HCT116 (cell line): ENCODE results near the gene DIO1. TPM values are rescaled to one million over a fixed set of nuclear protein-coding genes. Genes with fewer than 3 reads are reported as not detected.

Experiments used
- ATAC-seq: fragments of 200-7000 bp; cut with Tn5 transposase; 2 replicates; pipeline ENCODE4 v1.9.1; 2020; ENCODE audit warnings: mild to moderate bottlenecking, moderate library complexity
- BruUV-seq: library from RNA; stranded (reverse); fragments of 400-500 nt; replicated peaks from 2 replicates; lab custom pipeline; 2021; lab: Mats Ljungman, UMichigan
- CTCF ChIA-PET: fragments of 300-600 bp; sonication (Branson Sonifier 250); formaldehyde crosslinking; loops from one replicate; lab custom pipeline; 2021; ENCODE audit warnings: antibody characterized with exemption; lab: Charles Lee
- POLR2A ChIA-PET: fragments of 300-600, 350-600 bp; sonication (Branson Sonifier 250); formaldehyde crosslinking; loops from one replicate; lab custom pipeline; 2021; ENCODE audit warnings: antibody characterized with exemption; lab: Charles Lee
- RAD21 ChIA-PET, 2 experiments: fragments of 300-600 bp; sonication (Branson Sonifier 250); formaldehyde crosslinking; loops; one replicate each; lab custom pipeline; 2023; ENCODE audit warnings: low total read pairs in 2 of 2; ENCODE audit not compliant: uncharacterized antibody in 2 of 2, unreplicated experiment in 2 of 2, low non-redundant PET in 1 of 2; lab: Charles Lee
- DNase-seq: peaks from one replicate; pipeline ENCODE4 v3.0.0-alpha.2; 2010; ENCODE audit warnings: low read depth, low spot score
- H2AFZ ChIP-seq: fragments of 200-600 bp; shearing (Covaris generic), sonication (generic); 2 replicates; pipeline ENCODE4 v1.6.1; 2017; ENCODE audit warnings: low read depth, mixed run types, mixed read lengths, antibody characterized with exemption, low read length; ENCODE audit not compliant: poor library complexity, severe bottlenecking
- H3K27ac ChIP-seq: 2 replicates; pipeline ENCODE4 v1.5.1; 2012; ENCODE audit warnings: low read depth, low read length
- H3K27me3 ChIP-seq: fragments of 200-600 bp; sonication (generic); 2 replicates; pipeline ENCODE4 v1.6.1; 2016; ENCODE audit warnings: mixed run types, low read length, mixed read lengths; ENCODE audit not compliant: insufficient read depth
- H3K36me3 ChIP-seq, 2 experiments: fragments of 200-500 bp in 1 of 2; fragments of 200-600 bp in 1 of 2; sonication (Bioruptor generic) in 1 of 2; sonication (generic) in 1 of 2; 2 replicates each; pipeline versions ENCODE4 v1.5.1 to v1.6.1; 2014 to 2016; ENCODE audit warnings: low read length in 2 of 2, inconsistent platforms in 1 of 2, mixed read lengths in 1 of 2, mixed run types in 1 of 2; ENCODE audit not compliant: insufficient read depth in 2 of 2, control insufficient read depth in 1 of 2
- H3K4me1 ChIP-seq, 2 experiments: fragments of 200-600 bp in 1 of 2; sonication (generic) in 1 of 2; 2 replicates each; pipeline versions ENCODE4 v1.5.1 to v1.6.1; 2012 to 2017; ENCODE audit warnings: low read length in 2 of 2, inconsistent platforms in 1 of 2, mild to moderate bottlenecking in 1 of 2, mixed read lengths in 1 of 2, mixed run types in 1 of 2, moderate library complexity in 1 of 2; ENCODE audit not compliant: insufficient read depth in 2 of 2, control insufficient read depth in 1 of 2
- H3K4me2 ChIP-seq: fragments of 200-600 bp; sonication (generic); 2 replicates; pipeline ENCODE4 v1.6.1; 2017; ENCODE audit warnings: mixed run types, low read length, mixed read lengths
- H3K4me3 ChIP-seq, 2 experiments: fragments of 200-600 bp in 1 of 2; sonication (generic) in 1 of 2; replicated peaks in 1 of 2; 2 replicates each; pipeline ENCODE4 v1.5.1; 2011 to 2016; ENCODE audit warnings: low read length in 2 of 2, control low read depth in 1 of 2, low read depth in 1 of 2, mild to moderate bottlenecking in 1 of 2, mixed read lengths in 1 of 2, mixed run types in 1 of 2
- H3K79me2 ChIP-seq: fragments of 200-600 bp; sonication (generic); 2 replicates; pipeline ENCODE4 v1.6.1; 2017; ENCODE audit warnings: mild to moderate bottlenecking, mixed run types, low read length, moderate library complexity, mixed read lengths; ENCODE audit not compliant: insufficient read depth
- H3K9ac ChIP-seq: fragments of 200-600 bp; sonication (generic); 2 replicates; pipeline ENCODE4 v1.6.1; 2016; ENCODE audit warnings: low read length, mixed read lengths
- H3K9me2 ChIP-seq: fragments of 200-600 bp; sonication (generic), shearing (Covaris generic); 2 replicates; pipeline ENCODE4 v1.6.1; 2017; ENCODE audit warnings: mixed run types, mild to moderate bottlenecking, moderate library complexity; ENCODE audit not compliant: insufficient read depth
- H3K9me3 ChIP-seq, 2 experiments: fragments of 200-500 bp in 1 of 2; fragments of 200-600 bp in 1 of 2; sonication (Bioruptor generic) in 1 of 2; sonication (generic) in 1 of 2; 2 replicates each; pipeline ENCODE4 v1.6.1; 2014 to 2017; ENCODE audit warnings: low read length in 2 of 2, mixed read lengths in 2 of 2, inconsistent platforms in 1 of 2, low read depth in 1 of 2, mild to moderate bottlenecking in 1 of 2, mixed run types in 1 of 2, moderate library complexity in 1 of 2; ENCODE audit not compliant: control insufficient read depth in 1 of 2, insufficient read depth in 1 of 2
- H4K20me1 ChIP-seq: fragments of 200-600 bp; sonication (generic), shearing (Covaris generic); 2 replicates; pipeline ENCODE4 v1.6.1; 2017; ENCODE audit warnings: mixed run types, mild to moderate bottlenecking, moderate library complexity; ENCODE audit not compliant: insufficient read depth
- CBX3 ChIP-seq: IDR thresholded peaks from 2 replicates; pipeline ENCODE4 v1.6.1; 2012; ENCODE audit warnings: low read depth
- EGR1 ChIP-seq: IDR thresholded peaks from 2 replicates; pipeline ENCODE4 v1.6.1; 2012; ENCODE audit warnings: low read depth
- EZH2 ChIP-seq: fragments of 200-600 bp; sonication (generic); IDR thresholded peaks from 2 replicates; pipeline ENCODE4 v1.6.1; 2017; ENCODE audit warnings: antibody characterized with exemption, mixed run types
- EZH2phosphoT487 ChIP-seq: fragments of 200-600 bp; IDR thresholded peaks from 2 replicates; pipeline ENCODE4 v1.6.1; 2018; ENCODE audit warnings: antibody characterized with exemption, borderline replicate concordance
- ZBTB33 ChIP-seq: IDR thresholded peaks from 2 replicates; pipeline ENCODE4 v1.6.1; 2011; ENCODE audit warnings: mild to moderate bottlenecking, low read length, moderate library complexity; ENCODE audit not compliant: insufficient replicate concordance; ENCODE audit errors: extremely low read depth
- ZFX ChIP-seq: fragments of 450-650 bp; IDR thresholded peaks from 2 replicates; pipeline ENCODE4 v1.6.1; 2017
- ZNF274 ChIP-seq: fragments of 200-500 bp; sonication (Bioruptor generic); IDR thresholded peaks from 2 replicates; pipeline ENCODE4 v1.6.1; 2014; ENCODE audit warnings: mild to moderate bottlenecking, low read depth, low read length, inconsistent platforms
- intact Hi-C: fragments of 100-400 bp; cut with micrococcal nuclease; formaldehyde crosslinking; loops from 2 replicates; pipeline ENCODE4 v1.10.0; 2022
- total RNA-seq: library from RNA; stranded (reverse); gene quantifications from one replicate; pipeline ENCODE4 v1.2.1, GENCODE V29; 2021; ENCODE audit not compliant: unreplicated experiment

DIO1 gene
- total RNA-seq, 1 experiment from 2014 or later: not detected

DNA sequence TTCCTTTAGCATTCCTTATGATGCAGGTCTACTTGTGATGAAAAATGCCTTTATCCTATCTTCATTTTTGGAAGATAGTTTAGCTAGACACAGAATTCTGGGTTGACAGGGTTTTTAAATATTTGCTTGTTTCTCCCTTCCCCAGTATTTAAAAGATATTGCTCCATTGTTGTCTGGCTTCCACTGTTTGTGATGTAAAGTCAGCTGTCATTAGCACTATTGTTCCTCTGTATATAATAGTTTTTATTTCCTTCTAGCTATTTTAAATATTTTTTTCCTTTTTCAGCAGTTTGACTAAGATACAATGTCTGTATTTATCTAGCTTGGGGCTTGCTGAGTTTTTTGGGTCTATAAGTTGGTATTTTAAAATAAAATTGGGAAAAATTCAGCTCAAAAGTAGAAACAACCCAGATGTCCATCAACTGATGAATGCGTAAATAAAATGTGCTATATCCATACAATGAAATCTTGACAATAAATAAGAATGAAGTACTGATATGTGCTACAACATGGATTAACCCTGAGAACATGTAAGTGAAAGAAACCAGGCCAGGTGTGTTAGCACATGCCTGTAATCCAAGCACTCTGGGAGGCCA, 40.3 kb downstream of the DIO1 start:
- H3K4me1 ChIP-seq: no peaks in the 10 kb centered on the region
- H3K4me2 ChIP-seq: no peak overlapping the region
- no TSS peak for BruUV-seq
- POLR2A ChIA-PET: no interaction called here
- intact Hi-C loops: no loop called here
- no peak overlapping the region for H2AFZ ChIP-seq
- CTCF ChIA-PET: no interaction called here
- peaks cover 6 to 11% of the 10 kb centered on the region in 2 experiments; a peak in 3 of 4 replicates for H3K9me3 ChIP-seq
- peaks cover 4 to 16% of the 10 kb centered on the region in 2 experiments; a peak in 2 of 4 replicates for H3K36me3 ChIP-seq
- no peaks in the 10 kb centered on the region for H3K9me2 ChIP-seq
- no peak overlapping the region for H3K27ac ChIP-seq
- H3K79me2 ChIP-seq: peaks cover 9% of the 10 kb centered on the region
- RAD21 ChIA-PET: no interaction called here
- TF ChIP-seq CBX3 (peak; percentile 73), ZFX (no peak), EZH2phosphoT487 (no peak)
- no peak overlapping the region for H3K9ac ChIP-seq
- no peak overlapping the region for H3K4me3 ChIP-seq
- ATAC-seq (no peak), DNase-seq (no peak)
- no peaks in the 10 kb centered on the region for H3K27me3 ChIP-seq
- H4K20me1 ChIP-seq: no peaks in the 10 kb centered on the region

DNA sequence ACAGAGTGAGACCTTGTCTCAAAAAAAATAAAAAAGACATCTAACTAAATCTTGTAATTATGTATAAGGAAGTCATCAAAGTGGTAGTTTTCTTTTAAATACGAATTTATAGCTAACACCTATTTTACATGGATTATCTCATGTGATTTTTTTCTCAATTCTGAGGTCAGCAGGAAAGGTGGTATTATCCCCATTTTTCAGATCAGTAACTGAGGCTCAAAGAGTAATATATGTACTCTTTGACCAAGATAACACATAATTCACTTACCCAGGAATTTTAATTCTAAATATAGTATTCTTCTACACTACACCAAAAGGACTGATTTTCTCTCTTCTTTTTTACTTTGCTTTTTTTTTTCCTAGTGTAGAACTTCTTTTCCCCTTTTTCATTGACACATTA, 42.4 kb downstream of the DIO1 start:
- no peak overlapping the region for H3K27ac ChIP-seq
- ATAC-seq: no peak
- ChIA-PET POLR2A (no interaction called here), RAD21 (no interaction called here), CTCF (no interaction called here)
- intact Hi-C loops: no loop called here
- TF ChIP-seq EZH2 (no peak), EGR1 (no peak), ZBTB33 (no peak), EZH2phosphoT487 (no peak), ZNF274 (no peak)
- H3K36me3 ChIP-seq: peaks cover 5 to 11% of the 10 kb centered on the region in 2 experiments; a peak in 2 of 4 replicates
- H3K9me3 ChIP-seq: peaks cover 6 to 11% of the 10 kb centered on the region in 2 experiments; a peak in 3 of 4 replicates
- DNase-seq: no peak
- H3K9me2 ChIP-seq: no peaks in the 10 kb centered on the region
- no peak overlapping the region for H3K9ac ChIP-seq
- H3K4me3 ChIP-seq: no peak overlapping the region
- H3K4me1 ChIP-seq: no peaks in the 10 kb centered on the region
- no peaks in the 10 kb centered on the region for H4K20me1 ChIP-seq
- no TSS peak for BruUV-seq
- no peak overlapping the region for H3K4me2 ChIP-seq
- H3K27me3 ChIP-seq: no peaks in the 10 kb centered on the region
- no peak overlapping the region for H2AFZ ChIP-seq
- H3K79me2 ChIP-seq: peaks cover 16% of the 10 kb centered on the region
